GM19397 (cell line): ENCODE results near the gene HNRNPLL.

Experiments
- ATAC-seq: cut with Tn5 transposase; IDR thresholded peaks from one replicate; pipeline ENCODE4 v1.9.1; 2021; ENCODE audit warnings: mild to moderate bottlenecking, moderate library complexity; ENCODE audit not compliant: unreplicated experiment

HNRNPLL gene

DNA sequence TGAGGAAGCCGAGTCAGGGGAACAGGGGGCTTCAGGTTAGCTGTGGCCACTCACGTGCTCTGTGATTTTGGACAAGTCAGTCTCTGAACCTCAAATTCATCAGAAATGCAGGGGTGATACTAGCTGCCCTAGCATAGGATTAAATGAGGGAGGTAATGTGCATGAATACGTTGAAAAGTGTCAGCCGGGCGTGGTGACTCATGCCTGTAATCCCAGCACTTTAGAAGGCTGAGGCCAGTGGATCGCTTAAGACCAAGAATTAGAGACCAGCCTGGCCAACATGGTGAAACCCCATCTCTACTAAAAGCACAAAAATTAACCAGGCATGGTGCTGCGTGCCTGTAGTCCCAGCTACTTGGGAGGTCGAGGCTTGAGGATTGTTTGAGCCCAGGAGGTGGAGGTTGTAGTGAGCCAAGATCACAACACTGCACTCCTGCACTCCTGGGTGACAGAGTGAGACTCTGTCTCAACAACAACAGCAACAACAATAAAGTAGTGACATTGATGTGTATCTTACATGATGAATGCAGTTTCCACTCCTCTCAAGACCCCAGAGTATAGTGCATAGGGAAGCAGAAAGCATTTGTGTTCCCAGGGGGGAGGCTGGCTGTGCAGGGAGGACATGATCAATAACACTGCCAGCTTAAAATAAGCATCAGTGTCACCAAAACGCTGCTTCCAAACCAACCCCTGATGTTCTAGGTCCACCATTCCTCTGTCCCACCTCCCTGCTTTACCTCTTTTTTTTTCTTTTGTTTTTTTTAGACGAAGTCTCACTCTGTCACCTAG, 68.8 kb downstream of the HNRNPLL start:
- ATAC-seq = no peak

DNA sequence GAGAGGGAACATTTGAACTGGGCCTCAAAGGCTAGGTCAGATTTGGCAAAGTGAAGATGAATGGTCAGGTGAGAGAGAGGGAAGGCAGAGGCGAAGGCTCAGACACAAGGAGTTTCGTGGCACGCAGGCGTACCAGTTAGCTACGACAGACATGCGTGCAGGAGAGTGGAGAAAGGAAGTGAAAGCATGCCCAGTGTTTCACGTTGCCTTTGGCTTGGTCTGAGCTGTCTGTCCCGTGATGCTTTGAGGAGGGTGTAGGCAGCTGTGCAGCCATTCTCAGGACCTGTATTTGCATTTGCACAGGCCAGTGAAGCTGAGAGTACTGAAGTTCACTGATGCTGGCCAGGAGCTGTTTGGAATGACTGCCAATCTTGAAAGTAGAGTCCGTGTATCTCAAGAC, 69.5 kb downstream of the HNRNPLL start:
- ATAC-seq = peak; percentile 96

DNA sequence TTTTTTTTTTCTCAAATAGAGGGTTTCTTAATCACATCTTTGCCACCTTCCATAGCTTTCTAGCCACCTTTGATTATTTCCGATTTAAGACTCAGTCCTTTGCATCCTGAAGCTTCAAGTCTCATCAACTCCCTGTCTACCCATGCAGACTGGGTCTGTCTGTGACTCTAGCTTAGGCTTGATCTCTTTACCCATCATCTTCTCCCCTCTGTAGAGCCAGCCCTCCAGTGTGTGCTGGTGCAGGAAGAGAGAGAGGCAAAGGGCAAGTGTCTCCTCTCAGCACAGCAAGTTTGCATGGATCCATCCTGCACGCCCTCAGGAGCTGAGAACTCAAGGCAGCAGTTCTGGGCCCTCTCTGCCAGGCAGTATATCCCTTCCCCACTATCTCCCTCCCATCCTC, 70.4 kb downstream of the HNRNPLL start:
- ATAC-seq = no peak

DNA sequence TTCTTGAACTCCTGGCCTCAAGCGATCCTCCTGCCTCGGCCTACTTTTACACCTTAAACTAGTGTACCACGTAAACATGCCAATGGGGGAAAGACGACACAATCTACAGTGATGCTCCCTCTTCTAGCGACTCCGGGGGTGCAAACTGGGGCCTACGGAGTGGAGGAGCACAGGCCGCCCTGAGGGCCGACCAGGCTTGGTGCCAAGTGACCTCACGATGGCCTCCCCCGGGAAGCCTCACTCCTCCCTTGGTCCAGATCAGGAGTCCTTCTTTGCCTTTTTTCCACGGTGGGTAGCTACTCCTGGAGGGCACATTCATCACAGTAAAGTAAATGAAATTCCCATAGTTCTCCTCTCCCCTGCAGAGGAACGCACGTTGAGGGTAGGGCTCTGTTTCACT, 73.5 kb downstream of the HNRNPLL start:
- ATAC-seq = no peak

DNA sequence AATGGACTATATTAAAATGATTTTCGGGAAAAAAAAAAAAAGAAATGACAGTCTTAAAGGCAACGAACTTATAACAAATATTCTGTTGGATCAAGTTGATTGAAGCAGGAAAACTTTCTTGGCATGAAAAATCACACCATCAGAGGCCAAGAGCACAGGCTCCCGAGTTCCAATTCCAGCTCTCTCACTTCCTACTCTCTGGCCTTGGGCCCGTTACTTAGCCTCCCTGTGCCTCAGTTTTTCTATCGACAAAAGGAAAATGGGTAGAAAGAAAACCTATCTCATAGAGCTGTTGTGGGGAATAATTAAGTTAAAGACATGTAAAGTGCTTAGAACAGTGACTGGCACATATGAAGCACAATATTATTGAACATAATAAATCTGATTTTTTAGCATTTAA, 74.2 kb downstream of the HNRNPLL start:
- ATAC-seq = no peak

DNA sequence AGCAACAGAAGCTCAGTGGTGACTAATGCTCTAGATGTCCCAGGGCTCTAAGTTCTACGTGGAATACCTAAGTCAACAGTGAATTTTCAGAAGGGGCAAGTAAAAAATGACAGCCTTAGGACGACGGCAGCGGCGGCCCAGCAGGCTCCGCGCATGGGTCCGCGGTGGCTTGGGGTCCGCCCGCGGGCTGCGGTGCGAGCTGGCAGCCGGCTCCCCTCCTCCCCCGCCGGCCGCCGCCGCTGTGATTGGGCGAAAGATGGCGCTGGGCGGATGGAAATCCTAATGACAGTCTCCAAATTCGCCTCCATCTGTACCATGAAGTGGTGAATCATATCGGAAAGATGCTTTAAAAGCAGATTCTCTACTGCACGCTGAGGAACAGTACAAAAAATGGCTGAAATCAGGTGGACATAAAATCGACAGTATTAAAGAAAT, 74.7 kb downstream of the HNRNPLL start:
- ATAC-seq = no peak

DNA sequence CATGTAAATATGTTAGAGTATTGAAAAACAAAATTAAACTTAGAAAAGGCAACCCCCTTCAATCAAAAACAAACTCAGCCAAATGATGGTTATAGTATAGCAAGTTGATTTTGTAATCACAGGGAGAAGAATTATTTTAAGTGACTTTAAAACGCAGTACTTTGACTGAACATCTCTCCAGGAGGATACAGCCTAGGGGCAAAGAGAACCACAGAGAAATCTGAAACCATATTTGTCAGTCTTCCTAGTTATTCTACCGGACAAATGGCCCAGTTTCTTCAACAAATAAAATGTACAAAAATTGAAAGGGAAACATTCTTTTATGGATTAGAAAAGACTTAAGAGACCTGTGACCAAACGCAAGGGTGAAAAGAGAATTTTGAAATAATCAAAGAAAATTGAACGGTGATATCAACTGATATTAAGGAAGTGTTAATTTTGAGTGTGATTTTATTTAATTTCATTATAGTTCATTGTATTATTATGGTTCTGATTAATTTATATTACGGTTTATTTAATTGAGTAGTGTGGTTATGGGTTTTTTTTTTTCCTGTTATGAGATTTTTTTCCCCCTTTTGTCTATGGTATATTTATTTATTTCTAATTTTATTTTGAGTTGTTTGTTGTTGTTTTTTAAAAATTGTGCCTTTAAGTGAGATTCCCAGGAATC, 75.3 kb downstream of the HNRNPLL start:
- no peak for ATAC-seq

DNA sequence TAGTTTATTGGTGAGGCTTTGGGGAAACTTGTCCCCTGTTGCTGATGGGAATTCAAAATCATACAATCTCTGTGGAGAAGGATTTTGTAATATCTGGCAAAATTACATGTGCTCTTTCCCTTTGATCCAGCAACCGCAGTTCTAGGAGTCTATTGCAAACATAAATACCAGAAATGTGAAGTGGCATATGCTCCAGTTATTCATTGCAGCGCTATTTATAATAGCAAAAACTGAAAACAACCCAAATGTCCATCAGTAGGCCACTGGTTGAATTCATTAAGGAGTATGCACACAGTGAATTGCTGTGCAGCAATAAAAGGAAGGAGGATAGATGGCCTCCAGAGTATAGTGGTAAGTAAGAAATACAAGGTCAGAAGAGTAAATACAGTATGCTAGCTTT, 76.5 kb downstream of the HNRNPLL start:
- ATAC-seq = no peak

DNA sequence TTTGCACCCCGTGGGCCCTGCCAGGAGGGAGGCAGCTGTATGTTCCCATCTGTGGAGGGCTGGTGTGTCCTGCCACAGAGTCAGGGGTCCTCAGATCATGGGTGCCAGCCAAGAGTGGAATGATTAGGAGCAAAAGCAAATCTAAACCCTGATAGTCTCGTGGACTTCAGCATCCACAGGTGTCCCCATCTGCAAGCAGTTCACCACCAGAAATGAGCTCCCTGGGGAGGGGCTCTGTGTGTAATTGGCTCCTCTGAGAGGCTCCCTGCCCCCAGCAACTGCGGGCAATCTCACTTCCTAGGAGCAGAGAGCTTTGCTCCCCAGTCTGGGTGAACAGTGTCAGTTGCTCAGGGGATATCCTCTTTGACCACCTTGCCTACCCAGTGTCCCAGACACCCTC, 78.1 kb downstream of the HNRNPLL start:
- no peak for ATAC-seq

DNA sequence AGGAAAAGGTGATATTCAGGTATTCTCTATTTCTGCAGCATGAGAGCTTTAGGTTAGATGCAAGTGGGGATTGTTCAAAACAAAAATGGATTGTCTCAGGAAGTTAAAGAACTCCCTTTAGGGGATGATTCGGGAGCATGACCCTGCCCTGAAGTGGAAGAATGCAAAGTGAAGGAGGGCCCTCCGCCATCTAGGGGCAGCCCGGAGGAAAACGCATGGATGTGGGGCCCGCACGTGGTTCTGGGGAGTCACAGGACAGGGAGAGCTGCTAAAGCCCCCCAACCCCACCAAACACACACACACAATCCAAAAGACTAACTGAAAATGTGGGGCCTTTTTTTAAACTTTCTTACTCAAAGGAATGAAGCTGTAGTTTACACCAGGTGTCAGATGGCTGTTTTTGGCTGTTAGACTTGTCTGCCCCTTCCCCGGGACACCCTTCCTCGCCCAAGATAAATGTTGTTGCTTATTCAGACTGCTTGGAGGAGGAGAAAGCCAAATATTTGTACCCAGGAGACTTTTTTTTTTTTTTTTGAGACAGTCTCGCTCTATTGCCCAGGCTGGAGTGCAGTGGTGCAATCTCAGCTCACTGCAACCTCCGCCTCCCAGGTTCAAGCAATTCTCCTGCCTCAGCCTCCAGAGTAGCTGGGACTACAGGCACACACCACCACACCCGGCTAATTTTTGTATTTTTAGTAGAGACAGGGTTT, 78.8 kb downstream of the HNRNPLL start:
- ATAC-seq = no peak

DNA sequence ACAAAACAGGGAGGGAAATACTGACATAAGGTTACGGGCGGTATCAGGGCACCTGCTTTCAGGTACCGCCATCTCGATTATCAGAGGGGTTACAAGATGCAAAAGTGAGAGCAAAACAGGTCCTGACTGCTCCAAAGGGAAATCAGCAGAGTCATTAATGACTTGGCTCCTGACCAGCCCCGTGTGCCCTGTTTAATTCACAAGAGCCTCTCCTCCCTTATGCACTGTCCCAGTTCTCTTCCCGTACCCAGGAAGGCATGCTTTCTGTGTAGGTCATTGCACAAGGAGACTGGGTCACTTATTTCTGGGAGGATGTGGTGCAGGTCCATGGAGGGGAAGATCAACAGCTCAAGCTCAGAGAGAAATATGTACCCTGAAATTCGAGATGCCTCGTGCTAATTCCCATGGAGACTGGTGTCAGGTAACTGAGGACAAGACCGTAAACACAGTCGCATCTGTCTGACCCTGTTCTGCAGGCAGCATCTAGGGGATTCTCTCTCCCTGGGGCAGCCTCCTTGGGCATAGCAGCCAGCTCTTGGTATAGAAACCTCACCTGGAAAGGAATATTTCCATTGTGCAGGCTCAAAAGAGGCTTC, 79.9 kb downstream of the HNRNPLL start:
- ATAC-seq = no peak

DNA sequence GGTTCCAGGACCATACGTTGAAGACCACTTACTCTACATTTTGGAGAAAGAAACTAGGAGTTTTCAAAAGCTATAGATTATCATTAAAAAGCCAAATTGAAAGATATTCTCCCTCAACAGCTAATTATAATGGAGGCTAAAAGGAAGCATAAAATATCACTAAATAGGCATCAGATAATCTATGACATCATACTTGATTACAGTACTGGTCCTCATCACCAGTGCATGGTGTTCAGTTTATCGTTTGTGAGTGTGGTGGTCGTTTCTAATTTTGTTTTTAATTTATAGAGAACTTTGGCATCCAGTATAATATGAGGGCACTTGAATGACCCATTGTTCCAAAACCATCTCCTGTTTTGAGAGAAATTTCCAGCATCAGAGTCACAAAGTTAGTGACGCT, 80.9 kb downstream of the HNRNPLL start:
- ATAC-seq = no peak

DNA sequence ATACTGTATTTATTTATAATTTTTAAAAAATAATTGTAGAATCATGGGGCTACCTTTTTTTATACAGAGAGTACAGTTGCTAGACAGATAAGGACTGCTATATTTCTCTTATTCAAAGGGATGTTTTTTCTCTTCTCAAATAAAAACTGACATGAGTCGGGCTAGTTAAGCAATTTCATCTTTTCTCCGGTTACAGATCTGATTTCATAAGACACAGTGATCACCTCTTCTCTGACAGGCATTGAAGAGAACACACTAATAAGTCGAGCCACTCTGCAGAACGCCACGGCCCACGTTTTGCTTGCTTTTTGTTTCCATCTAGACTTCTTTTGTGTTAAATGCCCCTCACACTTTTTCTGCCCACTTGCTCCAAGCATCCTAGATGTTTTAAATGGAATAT, 85.4 kb downstream of the HNRNPLL start:
- no peak for ATAC-seq

DNA sequence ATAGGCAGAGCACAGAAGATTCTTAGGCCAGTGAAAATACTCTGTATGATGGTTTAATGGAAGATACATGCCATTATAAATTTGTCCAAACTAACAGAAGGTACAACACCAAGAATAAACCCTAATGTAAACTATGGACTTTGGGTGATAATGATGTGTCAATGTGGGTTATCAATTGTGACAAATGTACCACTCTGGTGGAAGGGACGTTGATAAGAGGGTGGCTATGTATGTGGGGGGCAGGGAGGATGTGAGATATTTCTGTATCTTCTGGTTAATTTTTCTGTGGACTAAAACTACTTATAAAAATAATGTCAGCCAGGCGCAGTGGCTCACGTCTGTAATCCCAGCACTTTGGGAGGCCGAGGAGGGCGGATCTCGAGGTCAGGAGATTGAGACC, 86.2 kb downstream of the HNRNPLL start:
- no peak for ATAC-seq

DNA sequence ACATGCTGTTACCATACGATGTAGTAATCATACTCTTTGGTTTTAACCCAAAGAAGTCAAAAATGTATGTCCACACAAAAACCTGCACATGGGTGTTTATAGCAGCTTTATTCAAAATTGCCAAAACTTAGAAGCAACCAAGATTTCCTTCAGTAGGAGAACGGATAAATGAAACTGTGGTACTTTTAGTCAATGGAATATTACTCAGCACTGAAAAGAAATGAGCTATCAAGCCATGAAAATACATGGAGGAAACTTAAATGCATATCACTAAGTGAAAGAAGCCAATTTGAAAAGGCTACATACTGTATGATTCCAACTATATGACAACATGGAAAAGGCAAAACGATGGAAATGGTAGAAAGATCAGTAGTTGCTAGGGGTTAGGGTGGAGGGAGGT, 86.6 kb downstream of the HNRNPLL start:
- ATAC-seq = no peak

DNA sequence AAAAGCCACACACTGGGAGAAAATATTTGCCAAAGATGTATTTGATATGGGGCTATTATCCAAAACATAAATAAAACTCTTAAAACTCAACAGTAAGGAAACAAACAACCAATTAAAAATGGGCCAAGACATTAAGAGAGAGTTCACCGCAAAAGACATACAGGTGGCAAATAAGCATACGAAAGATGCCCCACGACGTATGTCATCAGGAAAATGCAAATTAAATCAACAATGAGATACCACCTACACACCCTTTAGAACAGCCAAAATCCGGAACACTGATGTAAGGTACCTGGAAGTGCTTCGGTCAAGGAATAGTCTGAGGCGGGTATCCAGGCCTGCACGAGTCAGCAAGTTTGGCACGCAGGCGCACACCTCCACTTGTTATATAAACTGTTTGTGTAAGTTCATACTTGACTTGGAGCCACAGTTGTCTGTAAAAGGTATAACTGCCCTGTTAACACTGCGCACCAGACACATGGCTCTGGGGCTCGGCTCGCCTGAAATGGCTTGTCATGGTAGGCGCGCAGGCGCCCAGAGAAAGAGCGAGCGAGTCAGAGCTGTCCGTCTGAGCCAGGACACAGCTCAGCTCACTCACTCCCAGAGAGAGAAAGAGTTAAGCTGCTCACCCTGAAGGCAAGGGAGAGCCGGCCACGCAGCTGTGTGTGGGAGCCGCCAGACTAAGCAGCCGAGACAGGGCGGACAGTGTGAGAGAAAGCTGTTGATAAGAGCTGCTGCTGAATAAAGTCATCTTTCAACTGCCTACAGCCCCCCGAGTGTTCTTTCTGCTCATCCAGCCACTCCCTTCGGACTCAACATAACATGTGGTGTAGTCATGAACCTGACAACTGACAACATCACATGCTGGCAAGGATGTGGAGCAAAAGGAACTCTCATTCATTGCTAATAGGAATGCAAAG, 87.3 kb downstream of the HNRNPLL start:
- ATAC-seq = no peak

DNA sequence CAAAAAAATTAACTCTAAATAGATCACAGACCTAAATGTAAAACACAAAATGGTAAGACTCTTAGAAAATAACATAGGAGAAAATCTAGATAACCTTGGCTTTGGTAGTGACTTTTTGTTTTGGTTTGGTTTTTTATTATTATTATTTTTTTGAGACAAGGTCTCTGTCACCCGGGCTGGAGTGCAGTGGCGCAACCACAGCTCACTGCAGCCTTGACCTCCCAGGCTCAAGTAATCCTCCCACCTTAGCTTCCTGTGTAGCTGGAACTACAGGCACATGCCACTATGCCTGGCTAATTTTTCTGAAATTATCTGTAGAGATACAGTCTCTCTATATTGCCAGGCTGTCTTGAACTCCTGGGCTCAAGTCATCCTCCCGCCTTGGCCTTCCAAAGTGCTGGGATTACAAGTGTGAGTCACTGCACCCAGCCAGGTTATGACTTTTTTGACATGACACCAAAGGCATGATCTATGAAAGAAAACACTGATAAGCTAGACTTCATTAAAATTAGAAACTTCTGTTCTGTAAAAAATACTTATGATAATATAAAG, 88.0 kb downstream of the HNRNPLL start:
- ATAC-seq = no peak

DNA sequence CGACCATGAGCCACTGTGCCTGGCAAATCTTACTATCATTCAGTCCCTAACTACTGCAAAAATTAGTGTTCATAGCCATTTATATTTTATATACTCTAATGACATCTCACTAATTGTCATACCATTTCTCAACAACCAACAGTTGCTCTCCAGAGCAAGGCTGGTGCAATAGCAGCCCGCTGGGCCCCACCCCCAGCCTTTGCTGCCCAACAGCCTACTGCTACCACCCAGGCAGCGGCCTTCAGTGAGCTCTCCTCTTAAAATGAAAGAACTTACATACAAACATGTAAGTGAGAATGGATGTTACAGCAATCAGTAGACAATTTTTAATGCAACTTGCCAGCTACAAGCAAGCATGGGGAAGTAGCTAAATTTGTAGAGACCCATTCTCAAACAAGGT, 90.5 kb downstream of the HNRNPLL start:
- ATAC-seq = no peak
